Dedifferentiated amniotic fluid mesenchymal stem cell (primary cell): ENCODE measurements around the gene MYO7B.

Experiments used
- DNase-seq: peaks from one replicate; pipeline ENCODE4 v3.0.0-alpha.2; 2016; ENCODE audit errors: extremely low spot score

The MYO7B gene

GRCh38 chr2:127679680-127680361 lies 144.3 kb downstream of the MYO7B start:
- no peak for DNase-seq

DNA sequence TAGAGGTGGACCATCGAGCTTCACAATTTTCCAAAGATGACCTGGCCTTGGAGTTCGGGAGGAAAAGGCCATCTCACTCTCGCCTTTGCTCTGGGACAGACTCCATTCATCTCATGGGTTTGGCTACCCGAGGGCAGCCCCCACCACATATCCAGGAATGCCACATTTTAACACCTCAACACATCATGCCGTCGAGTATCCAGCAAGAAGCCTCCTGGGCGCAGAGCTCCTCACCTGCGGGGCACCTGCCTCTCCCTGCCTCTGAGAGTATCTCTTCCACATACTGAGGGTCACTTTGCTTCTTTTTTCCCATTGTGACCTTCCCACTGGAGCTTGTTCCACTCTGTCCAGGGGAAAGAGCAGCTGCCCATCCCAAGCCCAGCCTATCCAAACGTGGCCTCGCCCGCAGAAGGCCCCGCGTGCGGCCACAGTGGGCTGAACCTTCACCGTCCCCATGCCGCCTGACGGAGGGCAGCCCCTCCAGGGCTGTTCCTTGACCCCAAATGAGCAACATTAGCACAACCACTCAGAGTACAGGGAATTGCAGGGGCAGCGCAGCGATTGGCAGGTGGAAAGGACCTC lies 145.3 kb downstream of the MYO7B start:
- no peak for DNase-seq

DNA sequence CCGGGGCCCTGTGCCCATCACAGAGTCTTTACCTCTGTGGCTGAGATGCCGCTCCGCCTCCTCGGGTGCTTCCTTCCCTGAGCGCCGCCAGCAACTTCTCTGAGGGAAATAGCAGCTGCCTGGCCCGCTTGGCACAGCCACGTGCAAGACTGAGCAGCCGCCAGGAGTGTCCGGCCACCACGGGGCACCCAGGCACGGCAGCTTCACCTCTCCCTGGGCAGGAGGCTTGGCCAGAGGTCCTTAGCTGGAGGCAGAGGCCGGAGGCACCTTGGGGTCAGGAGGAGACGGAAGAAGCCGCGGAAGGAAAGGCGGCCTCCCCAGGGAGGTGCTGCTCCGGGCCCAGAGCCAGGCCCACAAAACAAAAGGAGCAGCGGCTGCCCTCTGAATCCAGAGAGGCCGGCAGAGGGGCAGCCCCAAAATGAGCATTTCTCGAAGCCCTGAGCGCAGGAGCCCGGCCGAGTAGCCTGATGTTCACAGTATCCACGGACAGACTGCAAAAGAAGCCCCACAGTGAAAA lies 145.9 kb downstream of the MYO7B start:
- no peak for DNase-seq

DNA sequence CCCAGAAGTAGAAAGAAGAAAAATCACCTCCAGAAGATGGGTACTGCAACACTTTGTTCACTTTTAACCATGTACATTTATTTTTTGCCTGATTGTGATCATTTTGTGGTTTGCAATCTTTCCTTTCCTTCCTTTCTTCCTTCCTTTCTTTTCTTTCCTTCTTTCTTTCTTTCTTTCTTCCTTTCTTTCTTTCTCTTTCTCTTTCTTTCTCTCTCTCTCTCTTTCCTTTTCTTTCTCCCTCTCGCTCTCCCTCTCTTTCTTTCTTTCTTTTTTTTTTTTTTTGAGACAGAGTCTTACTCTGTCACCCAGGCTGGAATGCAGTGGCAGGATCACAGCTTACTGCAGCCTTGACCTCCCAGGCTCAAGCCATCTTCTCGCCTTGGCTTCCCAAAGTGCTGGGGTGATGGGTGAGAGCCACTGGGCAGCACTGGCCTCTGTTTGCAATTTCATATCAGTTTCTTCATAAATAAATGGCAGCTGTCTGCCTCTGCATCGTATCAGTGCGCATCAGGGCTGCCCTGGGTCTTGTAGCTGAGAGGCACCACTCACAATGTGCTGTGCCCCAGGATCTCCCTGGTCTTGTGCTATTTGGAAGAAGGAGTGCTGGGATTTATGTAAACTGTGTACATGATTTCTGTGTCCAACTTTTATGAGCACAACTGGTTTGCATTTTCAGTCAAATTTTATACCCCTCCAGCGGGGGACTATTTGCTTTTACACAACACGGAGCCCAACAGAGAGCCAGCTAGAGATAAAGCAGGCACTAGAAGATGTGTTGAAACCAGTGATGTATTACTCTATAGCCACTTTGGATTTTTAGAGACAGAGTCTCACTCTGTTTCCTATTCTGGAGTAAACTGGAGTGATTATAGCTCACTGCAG lies 146.7 kb downstream of the MYO7B start:
- DNase-seq = no peak

DNA sequence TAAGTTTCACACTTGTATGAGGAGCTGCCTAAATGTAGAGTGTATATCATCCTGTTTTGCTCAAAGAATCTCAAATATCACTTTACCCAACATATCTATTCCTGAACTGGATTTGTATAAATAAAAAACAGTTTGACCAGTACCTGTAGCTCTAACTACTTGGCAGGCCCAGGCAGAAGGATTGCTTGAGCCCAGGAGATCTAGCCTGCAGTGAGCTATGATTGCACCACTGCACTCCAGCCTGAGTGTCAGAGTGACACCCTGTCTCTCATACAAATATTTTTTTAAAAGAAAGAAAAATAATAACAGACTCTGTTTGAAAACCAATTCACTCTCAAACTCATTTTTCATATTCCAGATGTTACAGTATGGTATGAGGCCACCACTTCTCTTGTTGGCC lies 147.6 kb downstream of the MYO7B start:
- no peak for DNase-seq

DNA sequence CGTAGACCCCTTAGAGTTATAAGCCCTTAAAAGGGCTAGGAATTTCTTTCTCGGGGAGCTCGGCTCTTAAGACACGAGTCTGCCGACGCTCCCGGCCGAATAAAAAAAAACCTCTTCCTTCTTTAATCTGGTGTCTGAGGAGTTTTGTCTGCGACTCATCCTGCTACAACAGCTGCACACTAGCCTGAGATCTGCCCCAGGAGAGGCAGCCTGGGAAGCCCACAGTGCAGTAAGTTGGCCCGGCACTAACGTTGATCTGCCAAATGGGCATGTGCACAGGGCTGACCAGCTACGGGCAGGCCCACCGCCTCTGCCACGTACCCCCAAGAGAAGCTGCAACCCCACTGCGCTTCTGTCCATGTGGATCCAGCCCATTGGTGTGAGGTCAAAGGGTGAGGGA lies 148.3 kb downstream of the MYO7B start:
- DNase-seq = no peak

- no peak for DNase-seq
Measured at GRCh38 chr2:127685410-127686080, 150.1 kb downstream of the MYO7B start.
